Astrocyte of the hippocampus (primary cell): Measurements from ENCODE around the gene OBI1.
"Not testable (repeated sequence)": the region's sequence is repeated elsewhere in the genome, so short reads cannot be mapped to it uniquely, and the experiment has no call there.

ENCODE experiments used
- DNase-seq: peaks from one replicate; pipeline ENCODE4 v3.0.0; 2011; ENCODE audit warnings: low read depth, low spot score

OBI1 gene

DNA sequence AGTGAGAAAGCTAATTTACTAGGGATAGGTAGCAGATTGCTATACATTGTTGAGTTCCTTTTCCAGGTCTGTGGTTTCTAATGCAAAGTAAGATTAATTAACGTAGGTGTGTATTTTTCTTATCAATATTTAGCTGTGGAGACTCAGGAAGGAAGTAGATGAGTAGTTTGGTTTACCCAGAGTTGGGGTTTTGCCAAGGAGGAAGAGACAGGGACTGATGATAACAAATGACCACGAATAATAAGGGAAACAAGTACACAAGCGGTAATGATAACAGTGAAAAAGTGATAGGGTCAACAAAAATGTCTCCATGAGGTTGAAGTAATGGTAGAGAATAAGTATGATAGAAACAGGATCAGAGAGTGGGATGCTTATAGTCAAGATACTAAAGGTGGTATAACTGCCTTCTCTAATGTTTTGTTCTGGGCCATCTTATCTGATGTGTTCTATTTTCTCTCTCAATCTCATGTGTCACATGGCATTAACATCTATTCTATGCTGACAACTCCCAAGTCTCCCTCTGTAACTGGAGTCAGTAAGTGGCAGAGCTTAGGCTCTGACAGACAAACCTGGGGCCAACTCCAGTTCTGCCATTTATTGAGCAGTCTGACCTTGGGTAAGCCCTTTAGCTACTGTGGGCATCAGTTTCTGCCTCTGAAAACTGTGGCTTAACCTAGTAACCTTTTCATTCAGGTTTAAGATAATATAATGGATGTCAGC, 8.8 kb downstream of the OBI1 start:
- DNase-seq = no peak

DNA sequence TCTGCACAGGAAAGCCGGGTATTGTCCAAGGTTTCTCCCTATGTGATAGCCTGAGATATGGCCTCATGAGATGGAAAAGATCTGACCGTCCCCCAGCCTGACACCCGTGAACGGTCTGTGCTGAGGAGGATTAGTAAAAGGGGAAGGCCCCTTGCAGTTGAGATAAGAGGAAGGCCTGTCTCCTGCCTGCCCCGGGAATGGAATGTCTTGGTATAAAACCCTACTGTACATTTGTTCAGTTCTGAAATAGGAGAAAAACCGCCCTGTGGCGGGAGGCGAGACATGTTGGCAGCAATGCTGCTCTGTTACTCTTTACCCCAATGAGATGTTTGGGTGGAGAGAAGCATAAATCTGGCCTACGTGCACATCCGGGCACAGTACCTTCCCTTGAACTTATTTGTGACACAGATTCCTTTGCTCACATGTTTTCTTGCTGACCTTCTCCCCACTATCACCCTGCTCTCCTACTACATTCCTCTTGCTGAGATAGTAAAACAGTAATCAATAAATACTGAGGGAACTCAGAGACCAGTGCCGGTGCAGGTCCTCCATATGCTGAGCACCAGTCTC, 11.8 kb downstream of the OBI1 start:
- not testable (repeated sequence) for DNase-seq

DNA sequence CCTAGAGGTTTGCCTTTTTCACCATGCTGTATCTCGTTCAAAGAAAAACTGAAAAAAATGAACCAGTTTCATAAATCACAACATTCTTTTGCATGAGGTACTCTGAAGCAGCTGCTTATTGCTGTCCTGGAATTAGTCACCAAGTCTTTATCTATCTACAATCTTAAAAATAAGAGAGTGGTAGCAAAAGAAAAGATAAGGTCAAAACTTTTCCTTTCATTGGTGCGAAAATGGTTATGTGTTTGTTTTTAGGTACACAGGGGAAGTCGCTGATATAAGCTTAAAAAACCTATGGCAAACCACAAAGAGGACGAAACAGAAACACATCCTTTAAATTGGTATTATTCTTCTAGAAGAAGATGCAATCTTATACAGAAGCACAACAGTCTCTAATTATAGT, 20.7 kb downstream of the OBI1 start:
- DNase-seq = no peak

- no peak for DNase-seq
Observed at GRCh38 chr13:78636495-78636894, 22.5 kb downstream of the OBI1 start.

DNA sequence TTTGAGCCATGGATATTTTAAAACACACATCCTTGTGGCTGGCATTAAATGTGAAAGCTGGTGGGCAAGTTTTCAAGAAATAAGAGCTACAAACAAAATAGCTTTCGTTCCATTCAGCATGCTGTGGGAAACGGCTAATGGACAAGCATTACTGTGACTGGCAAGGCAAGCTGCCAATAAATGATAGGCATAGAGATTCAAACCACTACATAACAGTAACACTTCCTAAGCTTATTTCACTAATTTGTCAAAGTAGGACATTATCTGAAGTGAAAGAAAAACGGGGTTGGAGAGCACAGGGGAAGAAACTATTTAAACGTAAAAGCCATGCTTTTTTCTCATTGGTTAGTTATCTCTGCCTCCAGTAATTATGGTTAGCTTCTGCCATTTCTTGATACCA, 26.0 kb downstream of the OBI1 start:
- DNase-seq = peak; percentile 89

DNA sequence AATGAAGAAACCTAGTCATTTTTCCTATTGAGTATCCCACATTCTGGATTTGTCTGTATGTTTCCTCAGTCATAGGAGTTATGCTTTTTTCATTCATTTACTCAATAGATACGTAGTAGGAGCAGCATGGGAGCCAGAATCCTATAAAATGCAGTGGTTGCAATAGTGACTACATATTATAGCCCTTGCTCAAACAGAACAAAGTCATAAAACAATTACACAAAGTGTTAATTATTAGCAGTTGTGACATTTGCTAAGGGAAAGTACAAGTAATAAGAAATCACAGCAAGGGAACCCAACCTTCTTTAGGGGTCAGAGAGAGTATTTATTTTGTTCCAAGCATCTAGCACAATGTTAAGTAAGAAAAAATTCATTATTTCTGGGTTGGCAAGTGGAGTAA, 27.9 kb downstream of the OBI1 start:
- DNase-seq = no peak

DNA sequence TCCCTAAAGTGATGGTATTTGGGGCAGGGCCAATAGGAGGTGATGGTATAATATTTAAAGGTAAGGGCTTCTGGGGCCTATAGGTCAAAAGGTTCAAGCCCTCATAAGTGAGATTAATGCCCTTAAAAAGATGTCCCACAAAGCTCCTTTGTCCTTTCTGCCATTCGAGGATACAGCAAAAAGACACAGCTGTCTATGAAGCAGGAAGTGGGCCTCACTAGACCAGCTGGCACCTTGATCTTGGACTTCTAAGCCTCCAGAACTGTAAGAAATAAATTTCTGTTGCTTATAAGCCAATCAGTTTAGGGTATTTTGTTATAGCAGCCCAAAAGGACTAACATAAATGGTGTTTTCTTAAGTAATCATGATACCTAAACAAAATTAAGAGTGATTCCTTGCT, 28.4 kb downstream of the OBI1 start:
- no peak for DNase-seq

- no peak for DNase-seq
Observed at GRCh38 chr13:78625384-78625783, 33.6 kb downstream of the OBI1 start.

DNA sequence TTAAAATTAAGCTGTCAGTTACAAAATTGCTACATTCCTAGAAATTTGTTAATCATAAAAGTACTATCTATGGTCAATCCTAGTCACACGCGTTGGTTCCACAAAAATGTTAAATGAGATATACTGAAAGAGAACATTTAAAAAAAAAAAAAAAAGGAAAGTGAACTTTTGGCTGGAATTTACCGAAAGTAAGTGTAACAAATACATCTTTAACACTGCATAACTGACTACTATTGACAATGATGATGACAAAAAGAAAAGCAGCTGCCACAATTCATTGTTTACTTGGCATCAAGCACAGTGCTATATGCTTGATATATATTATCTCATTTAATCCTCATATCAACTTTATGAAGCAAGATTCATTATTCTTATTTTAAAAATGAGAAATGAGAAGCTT, 35.8 kb downstream of the OBI1 start:
- DNase-seq = no peak

DNA sequence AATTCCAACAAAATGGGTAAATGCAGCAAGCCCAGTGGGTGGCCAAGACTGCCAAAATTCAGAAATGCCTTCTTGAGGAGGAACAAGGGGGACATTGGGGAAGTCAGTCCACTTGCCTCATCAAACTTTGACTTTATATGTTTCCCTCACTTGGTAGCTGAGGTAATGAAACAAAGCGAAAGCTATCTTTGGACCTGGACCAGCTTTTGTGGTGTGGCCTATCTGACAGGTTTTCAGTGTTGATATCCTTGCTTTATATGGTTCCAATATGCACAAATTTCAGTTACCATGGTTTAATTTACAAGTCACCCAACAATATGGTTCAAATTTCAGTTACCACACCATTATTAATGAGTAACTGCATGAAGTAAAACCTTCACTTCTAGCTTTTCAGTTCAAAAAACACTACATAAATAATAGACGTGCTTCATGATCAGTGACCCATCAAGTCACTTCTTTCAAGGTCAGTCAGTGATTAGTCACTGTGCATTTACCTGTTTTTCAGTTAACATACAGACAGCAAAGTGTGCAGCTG, 38.0 kb downstream of the OBI1 start:
- DNase-seq = peak; percentile 35

GRCh38 chr13:78618411-78618810, 40.5 kb downstream of the OBI1 start:
- no peak for DNase-seq

DNA sequence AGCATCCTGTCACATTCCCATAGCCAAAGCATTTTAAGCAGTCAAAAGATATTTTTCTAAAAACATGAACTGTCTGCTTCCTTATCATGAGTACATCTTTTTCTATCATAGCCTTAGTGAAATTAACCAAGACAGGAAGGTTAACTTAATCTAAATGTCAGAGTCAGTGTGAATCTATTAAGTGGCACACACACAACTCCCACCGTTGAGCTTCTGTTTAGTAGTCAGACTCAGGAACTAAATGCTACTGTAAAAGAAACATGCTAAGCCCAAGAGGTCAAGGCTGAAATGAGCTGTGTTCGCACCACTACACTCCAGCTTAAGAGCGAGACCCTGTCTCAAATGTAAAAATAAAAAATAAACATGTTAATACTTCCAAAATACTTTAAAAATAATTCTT, 47.9 kb downstream of the OBI1 start:
- DNase-seq = no peak

- DNase-seq = no peak
Observed at GRCh38 chr13:78610381-78610883, 48.5 kb downstream of the OBI1 start.

DNA sequence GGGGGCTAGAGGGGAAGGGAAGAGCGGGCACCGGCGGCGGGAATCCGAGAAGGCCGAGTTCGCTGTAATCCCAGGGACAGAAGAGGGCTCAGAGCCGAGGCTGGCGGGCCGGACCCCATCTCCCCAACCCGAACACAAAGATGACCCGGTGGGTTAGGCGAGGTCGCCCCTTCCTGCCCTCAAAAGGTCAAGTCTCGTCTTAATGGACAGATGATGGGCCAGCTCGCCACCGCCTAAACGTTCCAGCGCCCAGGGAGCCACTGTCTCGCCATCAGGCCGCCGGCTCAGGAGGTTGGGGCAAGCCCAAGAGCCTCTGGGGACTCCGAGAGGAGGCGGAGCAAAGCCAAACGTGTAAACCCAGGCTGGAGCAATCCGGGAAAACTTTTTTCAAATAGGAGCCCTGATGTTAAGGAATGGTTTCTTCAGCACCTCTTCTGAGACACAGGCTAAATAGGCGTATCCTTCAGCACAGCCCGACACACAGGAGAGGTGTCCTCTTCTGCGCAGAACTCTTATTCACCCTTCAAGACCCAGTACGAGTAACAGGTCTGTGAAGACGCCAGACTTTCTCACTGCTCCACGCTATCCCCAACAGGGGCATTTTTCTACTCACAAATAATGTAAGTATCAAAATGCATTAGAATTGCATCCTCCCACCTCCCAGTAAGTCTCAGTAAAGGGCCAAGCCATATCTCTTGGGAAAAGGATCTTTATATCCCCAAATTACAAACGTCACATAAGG, 49.3 kb downstream of the OBI1 start:
- peak; percentile 47 for DNase-seq

GRCh38 chr13:78608688-78609463, 50.1 kb downstream of the OBI1 start:
- no peak for DNase-seq

DNA sequence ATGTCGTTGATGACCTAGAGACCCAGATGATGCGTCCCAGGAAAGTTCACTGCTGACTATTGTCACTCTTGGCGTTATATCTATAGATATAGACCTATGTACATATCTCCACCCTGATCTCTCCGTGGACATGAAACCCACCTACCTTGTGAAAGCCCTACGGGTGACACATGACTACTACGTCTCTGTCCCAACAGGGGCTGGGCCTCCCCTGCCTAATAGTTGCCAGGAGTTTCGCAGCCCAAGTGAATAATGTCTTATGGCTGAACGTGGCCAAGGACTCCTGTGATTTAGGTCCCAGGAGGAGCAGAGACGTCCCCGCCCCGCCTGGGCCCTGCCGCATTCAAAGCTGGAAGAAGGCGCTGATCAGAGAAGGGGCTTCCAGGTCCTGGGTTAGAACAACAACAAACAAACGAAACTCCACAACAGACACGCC, 50.7 kb downstream of the OBI1 start:
- no peak for DNase-seq

- DNase-seq = no peak
Observed at GRCh38 chr13:78607409-78608251, 51.3 kb downstream of the OBI1 start.

GRCh38 chr13:78606471-78607408, 52.2 kb downstream of the OBI1 start:
- no peak for DNase-seq

GRCh38 chr13:78604782-78605611, 54.0 kb downstream of the OBI1 start:
- DNase-seq = no peak
